Measurements from ENCODE around the gene WFDC1. TPM values are rescaled to one million over a fixed set of nuclear protein-coding genes. Genes with fewer than 3 reads are reported as not detected.

The WFDC1 gene
- polyA plus RNA-seq, 3 donors: 1.9 to 3.8 (median 3.5) TPM

DNA sequence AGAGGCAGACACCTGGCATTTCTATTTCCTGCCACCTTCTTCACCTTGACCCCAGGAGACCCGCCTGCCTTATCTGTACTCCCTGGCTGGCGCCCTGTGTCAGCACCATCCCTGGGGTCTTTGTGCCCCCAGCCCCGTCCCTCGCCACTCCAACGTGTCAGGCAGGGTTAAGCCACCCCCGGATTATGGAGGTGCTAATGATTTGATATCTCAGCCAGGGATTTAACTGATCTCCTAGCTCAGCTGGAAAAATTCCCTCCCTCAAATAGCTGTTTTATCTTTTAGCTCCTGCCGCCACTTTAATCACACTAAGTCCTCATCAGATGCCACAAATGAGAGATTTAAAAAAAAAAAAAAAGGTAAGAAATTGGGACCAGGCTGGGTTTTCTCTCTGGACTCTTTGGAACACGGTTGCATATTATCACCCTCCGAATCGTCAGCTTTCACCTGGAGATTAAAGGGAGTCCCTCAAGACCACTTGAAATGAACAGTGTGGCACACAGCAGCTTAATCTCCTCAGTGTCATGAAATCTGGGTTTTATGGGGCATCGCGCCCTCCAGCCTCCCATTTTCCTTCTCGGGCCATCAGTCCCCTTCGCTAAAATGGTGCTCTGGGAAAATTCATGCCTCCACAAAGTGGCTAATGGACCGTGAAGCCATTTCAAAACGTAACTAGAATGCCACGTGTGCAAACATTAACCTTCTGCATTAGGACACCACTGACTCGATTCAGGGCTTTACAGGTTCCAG, 26.2 kb upstream of the WFDC1 start:
- DNase-seq (ENCODE audit: extremely low read depth in 1 of 11, low read depth in 9 of 11, low spot score in 4 of 11): peak in 10 of 11 donors; percentile 53 to 85 (median 70)

DNA sequence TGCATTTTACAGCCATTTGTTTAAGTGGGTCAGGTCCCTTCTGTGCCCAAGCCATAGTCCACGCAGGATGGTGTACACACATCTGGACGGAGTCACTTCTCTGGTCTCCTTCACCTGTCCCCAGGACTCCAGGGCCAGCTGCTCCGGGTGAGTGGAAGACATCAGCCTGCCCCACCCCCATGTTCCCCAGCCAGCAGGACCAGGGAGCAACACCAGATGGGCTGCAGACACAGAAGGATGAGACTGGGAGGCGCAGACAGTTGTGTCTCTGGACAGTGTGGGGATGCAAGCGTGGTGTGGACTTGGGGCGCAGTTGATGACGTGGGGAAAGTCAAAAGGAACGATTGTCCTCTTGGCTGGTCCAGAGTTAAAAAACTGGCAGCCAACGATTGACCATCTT, 24.6 kb upstream of the WFDC1 start:
- DNase-seq (ENCODE audit: extremely low read depth in 1 of 11, low read depth in 9 of 11, low spot score in 4 of 11): no peak

DNA sequence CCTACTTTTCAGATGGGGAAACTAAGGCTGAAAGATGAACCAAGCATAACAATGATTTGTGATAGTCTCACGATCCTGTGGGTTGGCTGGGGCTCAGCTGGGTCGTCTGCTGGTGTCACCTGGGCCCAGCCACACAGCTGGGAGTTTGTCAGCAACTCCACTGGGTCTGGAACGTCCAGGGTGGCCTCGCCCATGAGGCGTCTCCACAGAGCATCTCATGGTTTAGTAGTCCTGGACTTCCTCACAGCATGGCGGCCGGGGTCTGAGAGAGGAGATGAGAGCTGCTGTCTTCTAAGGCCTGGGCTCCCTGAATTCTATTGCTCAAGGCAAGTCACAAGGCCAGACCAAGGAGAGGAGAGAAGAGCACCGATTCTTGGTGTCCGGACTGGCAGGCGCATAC, 24.1 kb upstream of the WFDC1 start:
- no peak for DNase-seq (ENCODE audit: extremely low read depth in 1 of 11, low read depth in 9 of 11, low spot score in 4 of 11)

DNA sequence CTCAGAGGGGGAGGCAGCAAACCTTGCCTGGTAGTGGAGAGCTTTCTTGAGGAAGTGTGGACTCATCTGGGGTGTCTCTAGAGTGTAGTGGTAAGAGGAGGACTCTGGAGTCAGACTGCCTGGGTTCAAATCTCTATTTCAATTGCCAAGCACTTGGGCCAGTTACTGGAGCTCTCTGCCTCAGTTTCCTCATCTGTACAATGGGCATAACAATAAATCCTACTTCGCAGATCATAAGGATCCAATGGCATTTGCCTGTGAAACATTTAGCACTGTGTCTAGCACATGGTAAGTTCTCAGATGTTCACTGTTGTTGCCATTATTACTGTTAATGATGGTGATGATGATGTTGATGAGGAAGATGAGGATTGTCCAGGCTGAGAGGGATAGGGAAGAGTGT, 23.6 kb upstream of the WFDC1 start:
- DNase-seq (ENCODE audit: extremely low read depth in 1 of 11, low read depth in 9 of 11, low spot score in 4 of 11): no peak

DNA sequence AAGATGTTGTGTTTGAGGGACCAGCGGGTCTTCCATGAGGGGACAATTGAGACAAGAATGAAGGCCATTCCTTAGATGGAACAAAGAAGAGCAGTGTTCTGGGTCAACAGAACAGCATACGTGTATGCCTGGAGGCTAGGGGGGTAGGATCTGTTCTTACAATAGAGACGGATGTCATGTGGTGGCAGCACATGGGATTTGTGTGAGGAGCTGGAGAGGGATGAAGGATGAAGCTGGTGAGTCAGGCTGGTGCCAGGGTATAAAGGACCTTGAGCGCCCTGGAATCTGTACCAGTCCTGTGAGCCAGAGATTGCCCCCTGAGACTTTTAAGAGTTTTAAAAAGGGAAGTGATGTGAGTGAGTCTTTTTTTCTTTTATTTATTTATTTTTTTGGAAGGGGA, 22.8 kb upstream of the WFDC1 start:
- DNase-seq (ENCODE audit: extremely low read depth in 1 of 11, low read depth in 9 of 11, low spot score in 4 of 11): no peak

DNA sequence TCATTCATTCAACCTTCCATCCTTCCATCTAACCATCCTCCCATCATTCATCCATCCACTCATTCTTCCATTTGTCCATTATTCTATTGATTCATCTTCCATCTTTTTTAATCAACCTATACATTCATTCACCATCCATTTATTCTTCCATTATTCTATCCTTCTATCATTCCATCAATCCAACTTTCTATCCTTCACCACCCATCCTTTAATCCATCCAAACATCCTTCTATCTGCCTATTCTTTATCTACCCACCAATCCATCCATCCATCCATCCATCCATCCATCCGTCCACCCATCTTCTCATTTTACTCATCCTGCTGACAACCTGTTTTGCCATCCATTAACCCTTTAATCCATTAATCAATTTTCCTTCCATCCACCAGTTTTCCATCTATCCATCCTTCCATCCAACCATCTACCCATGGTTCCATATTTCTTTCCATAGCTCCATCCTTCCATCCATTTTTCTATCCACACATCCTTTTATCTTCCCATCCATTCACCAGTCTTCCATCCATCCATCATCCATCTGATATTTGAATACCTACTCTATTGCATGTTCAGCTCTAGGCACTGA, 21.8 kb upstream of the WFDC1 start:
- no peak for DNase-seq (ENCODE audit: extremely low read depth in 1 of 11, low read depth in 9 of 11, low spot score in 4 of 11)

DNA sequence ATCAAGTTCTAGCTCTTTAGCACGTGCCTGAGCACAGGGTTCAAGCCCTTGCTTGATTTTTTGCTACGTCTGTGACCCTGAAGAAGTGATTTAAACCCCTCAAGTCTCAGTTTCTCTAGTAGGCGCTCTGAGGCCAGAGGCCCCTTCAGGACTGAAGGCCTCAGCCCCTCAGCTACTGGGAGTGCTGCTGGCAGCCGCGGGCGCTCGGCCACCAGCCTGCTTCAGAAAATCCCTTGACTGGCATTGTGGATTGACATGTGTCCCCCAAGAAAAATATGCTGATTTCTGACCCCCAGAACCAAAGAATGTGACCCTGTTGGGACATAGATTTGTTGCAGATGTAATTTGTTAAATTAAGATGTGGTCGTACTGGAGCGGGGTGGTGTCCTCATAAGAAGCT, 20.2 kb upstream of the WFDC1 start:
- no peak for DNase-seq (ENCODE audit: extremely low read depth in 1 of 11, low read depth in 9 of 11, low spot score in 4 of 11)

DNA sequence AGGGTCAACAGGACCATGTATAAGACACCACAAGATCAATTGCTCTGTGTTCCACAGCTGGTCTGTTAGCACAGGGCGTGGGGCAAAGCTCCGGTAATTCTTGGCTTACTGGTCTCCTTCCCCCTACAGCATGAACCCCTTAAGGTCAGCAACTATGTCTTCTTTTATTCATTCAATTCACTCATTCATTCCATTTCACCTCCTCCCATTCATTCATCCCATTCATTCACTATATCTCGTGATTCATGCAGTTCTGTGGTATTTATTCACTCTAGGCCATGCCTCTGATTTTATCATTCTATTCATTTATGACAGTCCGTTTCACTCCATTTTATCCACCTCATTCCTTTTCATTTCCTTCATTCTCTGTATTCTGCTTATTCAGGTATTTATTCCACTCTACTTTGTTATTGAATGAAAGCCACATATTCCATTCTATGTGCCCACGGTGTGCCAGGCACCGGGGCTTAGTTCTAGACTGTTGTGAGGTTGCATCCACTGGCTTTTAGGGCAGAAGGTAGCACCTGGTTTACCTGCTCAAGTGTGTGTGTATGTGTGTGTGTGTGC, 19.0 kb upstream of the WFDC1 start:
- DNase-seq (ENCODE audit: extremely low read depth in 1 of 11, low read depth in 9 of 11, low spot score in 4 of 11): no peak

DNA sequence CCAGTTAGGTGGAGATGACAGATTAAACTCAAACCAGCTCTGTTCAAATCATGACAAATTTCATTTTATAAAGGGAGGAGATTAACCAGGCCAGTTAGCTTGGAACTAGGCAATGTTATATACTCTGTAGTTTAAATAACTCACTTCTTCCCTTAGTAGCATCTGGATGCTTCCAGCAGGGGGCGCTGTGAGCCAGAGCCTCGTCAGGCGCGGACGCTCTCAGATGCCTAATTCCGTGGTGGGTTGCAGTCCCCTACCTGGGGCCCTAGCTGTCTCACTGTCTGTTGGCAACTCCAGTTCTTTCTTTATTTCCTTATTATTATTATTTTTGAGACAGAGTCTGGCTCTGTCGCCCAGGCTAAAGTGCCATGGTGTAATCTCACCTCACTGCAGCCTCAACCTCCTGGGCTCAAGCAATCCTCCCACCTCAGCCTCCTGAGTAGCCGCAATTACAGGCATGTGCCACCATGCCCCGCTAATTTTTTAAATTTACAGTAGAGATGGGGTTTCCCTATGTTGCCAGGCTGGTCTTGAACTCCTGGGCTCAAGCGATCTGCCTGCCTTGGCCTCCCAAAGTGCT, 17.3 kb upstream of the WFDC1 start:
- DNase-seq (ENCODE audit: extremely low read depth in 1 of 11, low read depth in 9 of 11, low spot score in 4 of 11): no peak

DNA sequence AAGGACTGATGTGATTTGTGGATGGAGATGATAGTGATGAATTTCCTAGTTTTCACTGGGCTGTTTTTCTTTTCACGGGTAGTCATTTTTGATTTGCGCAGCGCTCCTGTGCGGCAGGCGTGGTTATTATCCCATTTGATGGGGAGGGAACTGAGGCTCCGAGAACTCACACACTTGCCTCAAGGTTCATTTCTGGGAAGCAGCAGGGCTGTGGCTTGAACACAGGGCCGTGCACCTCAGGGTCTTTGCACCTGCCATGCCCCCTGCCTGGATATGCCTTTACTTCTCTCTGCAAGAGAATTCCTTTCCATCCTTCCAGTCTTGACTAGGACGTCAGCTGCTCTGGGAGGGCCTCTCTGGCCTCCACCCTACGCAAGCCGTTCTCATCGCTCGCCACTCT, 16.3 kb upstream of the WFDC1 start:
- DNase-seq (ENCODE audit: extremely low read depth in 1 of 11, low read depth in 9 of 11, low spot score in 4 of 11): no peak

DNA sequence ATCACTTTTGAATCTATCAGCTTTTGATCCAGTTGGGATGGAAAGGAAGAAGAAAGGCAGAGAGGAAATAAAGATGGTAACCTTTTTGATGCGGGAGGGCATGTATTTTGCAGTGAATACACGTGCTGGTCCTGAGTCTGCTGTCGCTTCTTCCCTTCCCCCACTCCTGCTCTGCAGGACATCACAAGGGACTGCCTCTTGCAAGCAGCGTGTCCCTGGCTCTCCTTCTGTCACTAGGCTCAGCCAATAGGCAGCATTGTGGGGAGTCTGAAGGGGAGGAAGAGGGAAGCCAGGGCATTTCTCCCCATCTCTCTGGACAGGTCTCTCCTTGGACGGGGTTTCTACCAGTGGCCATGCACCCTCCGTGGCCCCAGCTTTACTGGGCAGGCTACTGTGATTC, 15.7 kb upstream of the WFDC1 start:
- DNase-seq (ENCODE audit: extremely low read depth in 1 of 11, low read depth in 9 of 11, low spot score in 4 of 11): no peak

DNA sequence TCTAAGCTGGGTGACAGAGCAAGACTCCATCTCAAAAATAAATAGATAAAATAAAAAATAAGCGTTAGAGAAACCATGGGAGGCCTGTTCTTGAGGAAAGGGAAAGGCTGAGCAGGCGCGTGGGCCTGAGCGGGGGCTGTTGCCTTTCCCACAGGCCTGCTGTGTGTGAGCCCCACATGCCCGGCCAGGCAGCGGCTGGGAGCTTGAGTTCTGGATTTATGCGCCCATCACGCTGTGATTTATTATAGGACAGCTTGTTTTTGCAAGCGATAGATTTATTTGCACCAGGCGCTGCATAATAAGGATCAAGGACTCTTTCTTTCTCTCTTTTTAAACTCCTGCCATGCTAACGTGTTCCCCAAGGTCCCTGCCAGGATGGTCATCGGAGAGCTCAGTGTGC, 14.8 kb upstream of the WFDC1 start:
- DNase-seq (ENCODE audit: extremely low read depth in 1 of 11, low read depth in 9 of 11, low spot score in 4 of 11): no peak

DNA sequence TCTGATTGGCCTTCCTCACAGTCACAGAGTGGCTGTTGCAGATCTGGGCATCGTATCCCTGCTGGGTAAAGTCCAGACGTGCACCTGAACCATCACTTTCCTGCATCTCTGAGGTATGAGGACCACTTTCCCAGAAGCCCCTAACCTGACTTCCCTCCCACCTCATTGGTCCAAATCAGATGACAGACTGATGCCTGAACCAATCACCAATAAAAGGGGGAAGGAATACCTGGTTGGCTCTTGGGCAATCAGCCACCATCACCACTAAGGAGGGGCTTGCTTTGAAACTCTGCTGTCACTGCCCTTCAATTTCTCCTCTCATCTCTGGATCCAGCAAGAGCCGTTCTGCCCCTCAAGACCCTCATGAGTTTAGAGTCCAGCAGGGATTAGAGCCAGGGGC, 13.6 kb upstream of the WFDC1 start:
- no peak for DNase-seq (ENCODE audit: extremely low read depth in 1 of 11, low read depth in 9 of 11, low spot score in 4 of 11)

DNA sequence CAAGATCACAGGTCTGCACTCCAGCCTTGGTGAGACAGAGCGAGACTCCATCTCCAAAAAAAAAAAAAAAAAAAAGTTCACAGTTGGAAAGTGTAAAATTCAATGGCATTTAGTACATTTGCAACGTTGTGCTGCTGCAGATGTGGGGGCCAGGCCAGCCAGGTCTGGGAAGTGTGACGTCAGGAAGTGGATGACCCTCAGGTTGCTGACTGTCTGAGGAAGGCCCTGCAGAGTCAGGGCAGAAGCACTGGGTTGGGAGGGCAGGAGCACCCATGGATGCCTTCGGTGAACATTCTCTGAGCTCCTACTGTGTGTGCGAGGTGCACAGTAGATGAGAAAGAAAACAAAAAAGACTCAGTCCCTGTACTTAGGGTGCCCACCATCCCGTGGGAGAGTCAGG, 12.1 kb upstream of the WFDC1 start:
- no peak for DNase-seq (ENCODE audit: extremely low read depth in 1 of 11, low read depth in 9 of 11, low spot score in 4 of 11)

DNA sequence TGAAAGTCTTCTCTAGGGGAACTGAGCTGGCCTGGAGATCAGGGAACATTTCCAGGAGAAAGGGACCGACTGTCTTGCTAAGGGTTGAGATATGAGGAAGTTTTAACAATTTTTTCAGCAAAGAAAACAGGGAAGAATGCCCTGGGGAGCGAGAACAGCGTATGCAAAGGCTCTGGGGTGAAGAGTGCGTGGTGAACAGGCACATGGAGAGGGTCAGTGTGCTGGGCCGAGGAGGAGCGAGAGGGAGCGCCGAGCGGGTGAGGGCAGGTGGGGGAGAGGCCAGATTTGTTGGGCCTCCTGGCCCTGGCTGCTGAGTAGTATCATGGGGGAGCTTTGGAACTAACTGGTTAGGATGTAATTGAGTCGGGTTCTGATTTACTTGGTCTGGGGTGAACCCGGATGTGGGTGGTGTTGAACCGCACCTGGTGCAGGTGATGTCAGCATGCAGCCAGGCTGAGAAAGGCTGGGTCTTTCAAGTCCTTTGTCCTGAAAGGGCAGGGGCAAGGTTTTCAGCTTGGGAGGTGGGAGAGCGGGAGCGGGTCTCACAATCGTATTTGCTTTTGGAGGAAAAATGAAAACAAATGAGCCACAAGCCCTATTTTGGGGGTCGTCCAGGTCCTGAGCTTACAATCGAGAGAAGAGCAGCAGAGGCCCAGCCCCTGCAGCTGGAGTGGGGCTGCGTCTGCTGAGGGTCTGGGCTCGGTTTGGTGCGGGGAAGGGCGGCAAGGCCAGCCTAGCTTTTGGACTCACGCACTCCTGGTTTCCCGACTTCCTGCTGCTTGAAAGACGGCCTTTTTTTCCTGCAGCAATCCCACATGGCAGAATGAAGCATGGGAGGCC, 11.1 kb upstream of the WFDC1 start:
- DNase-seq (ENCODE audit: extremely low read depth in 1 of 11, low read depth in 9 of 11, low spot score in 4 of 11): no peak

DNA sequence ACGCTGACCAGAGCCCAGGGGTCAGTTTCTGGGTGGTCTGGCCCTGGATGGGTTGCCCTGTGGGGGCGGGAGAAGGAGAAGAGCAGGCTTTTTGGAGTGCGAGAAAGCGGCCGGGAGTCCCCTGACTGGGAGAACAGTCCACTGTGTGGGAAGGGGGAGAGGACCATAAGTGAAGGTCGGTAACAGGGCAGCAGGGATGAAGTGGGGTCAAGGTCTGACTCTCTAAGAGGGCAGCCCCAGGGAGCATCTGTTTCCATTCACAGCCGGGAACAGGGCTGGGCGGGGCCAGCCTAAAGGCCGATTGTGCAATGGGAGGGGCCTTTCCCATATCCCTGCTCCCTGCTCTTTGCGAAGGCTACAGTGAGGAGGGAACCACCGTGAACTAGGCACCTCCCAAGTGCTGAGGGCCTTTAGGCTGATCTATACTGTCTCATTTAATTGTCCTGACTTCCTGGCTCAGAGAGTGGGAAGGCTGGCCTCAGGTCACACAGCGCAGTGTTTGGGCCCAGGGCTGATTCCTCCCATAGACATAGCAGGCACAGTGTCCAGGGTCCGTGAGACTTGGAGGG, 10.4 kb upstream of the WFDC1 start:
- DNase-seq (ENCODE audit: extremely low read depth in 1 of 11, low read depth in 9 of 11, low spot score in 4 of 11): peak in 1 of 11 donors; percentile 46

DNA sequence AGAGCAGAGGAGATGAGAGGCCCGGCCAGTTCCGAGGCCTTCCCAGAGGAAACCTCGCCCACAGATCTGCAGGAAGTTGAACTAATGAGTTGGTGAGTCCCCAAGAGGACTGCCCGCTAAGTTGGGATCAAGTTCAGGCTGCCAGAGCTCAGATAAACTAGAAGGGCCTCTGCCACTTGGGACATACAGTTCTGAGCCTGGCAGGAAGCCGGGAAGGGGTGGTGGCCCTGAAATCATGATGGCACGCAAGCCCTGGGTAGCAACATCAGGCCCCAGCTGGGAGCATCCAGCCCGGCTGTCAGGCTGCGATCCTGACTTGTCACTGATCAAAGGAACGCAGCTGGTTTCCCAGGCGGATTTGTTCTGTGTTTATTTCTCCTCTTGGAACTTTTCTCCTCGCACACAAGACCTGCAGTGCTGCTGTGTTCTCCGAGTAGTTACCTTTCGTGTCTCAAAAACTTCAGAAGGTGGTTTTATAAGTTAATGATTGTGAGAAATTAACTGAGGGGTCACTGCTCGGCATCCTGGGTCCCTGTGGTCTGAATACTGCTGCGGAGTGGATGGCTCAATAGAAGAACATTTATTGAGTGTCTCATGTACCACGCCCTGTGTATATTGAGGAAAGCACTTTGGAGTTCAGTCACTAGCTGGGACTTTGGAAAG, 8.0 kb upstream of the WFDC1 start:
- peak in 1 of 11 donors; percentile 38 for DNase-seq (ENCODE audit: extremely low read depth in 1 of 11, low read depth in 9 of 11, low spot score in 4 of 11)

DNA sequence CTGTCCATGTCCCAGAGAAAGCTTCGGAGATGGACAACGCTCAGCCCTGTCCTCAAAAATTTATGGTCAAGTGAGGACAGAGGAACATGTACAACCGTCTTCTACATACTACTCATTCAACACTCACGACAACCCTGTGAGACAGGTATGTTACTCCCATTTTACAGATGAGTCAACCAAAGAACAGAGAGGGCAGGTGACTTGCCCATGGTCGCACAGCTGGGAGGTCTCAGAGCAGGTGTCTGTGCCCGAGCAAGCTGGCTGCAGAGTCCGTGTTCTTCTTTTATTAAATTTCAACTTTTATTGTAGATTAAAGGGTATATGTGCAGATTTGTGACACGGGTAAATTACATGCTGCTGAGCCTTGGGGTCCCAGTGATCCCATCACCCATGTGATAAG, 5.8 kb upstream of the WFDC1 start:
- DNase-seq (ENCODE audit: extremely low read depth in 1 of 11, low read depth in 9 of 11, low spot score in 4 of 11): no peak

DNA sequence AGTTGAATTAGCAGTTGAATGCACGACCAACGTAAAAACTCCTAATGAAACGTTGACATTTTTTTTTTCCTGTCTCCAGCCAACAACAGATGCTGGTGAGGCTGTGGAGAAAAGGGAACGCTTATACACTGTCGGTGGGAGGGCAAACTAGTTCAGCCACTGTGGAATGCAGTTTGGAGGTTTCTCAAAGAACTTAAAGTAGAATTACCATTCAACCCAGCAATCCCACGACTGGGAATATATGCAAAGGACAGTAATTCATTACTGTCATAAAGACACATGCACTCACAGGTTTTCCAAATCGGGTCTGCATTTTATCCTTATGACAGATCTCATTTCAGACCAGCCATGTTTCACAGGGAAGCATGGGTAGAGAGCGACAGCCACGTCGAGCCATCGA, 3.5 kb upstream of the WFDC1 start:
- DNase-seq (ENCODE audit: extremely low read depth in 1 of 11, low read depth in 9 of 11, low spot score in 4 of 11): no peak
